Common myeloid progenitor, CD34-positive (primary cell): ENCODE measurements around the gene FOXK1.

Experiments used
- CTCF ChIA-PET: fragments of 350-600 bp; sonication (Branson Sonifier 250); formaldehyde crosslinking; loops from one replicate; lab custom pipeline; 2021; ENCODE audit warnings: antibody characterized with exemption; lab: Charles Lee
- POLR2A ChIA-PET: fragments of 350-600 bp; sonication (Branson Sonifier 250); formaldehyde crosslinking; loops from one replicate; lab custom pipeline; 2021; ENCODE audit warnings: antibody characterized with exemption; lab: Charles Lee
- DNase-seq, 3 donors: peaks; one replicate each; pipeline versions ENCODE4 v3.0.0 to v3.0.0-alpha.2; 2013
- H3K27ac ChIP-seq, 2 experiments: 1 replicate in 1 of 2; 2 replicates in 1 of 2; pipeline ENCODE4 v1.7.0; 2013; ENCODE audit warnings: inconsistent platforms in 2 of 2, low read length in 2 of 2, mild to moderate bottlenecking in 2 of 2, low read depth in 1 of 2, moderate library complexity in 1 of 2; ENCODE audit not compliant: severe bottlenecking in 2 of 2, insufficient read depth in 1 of 2, poor library complexity in 1 of 2
- H3K27me3 ChIP-seq, 5 experiments: replicated peaks in 2 of 5; 1 replicate in 3 of 5; 2 replicates in 2 of 5; pipeline versions ENCODE4 v1.6.1 to v1.7.0; 2013; ENCODE audit warnings: low read length in 4 of 5, mild to moderate bottlenecking in 2 of 5, moderate library complexity in 2 of 5, inconsistent platforms in 1 of 5; ENCODE audit not compliant: insufficient read depth in 5 of 5, control insufficient read depth in 4 of 5
- H3K36me3 ChIP-seq, 4 experiments: 1 replicate in 2 of 4; 2 replicates in 2 of 4; pipeline versions ENCODE4 v1.6.1 to v1.7.0; 2013; ENCODE audit warnings: low read length in 3 of 4, control low read depth in 1 of 4, mild to moderate bottlenecking in 1 of 4; ENCODE audit not compliant: control insufficient read depth in 4 of 4, insufficient read depth in 4 of 4
- H3K4me1 ChIP-seq, 4 experiments: 1 replicate in 3 of 4; 2 replicates in 1 of 4; pipeline versions ENCODE4 v1.6.1 to v1.7.1; 2013; ENCODE audit warnings: low read length in 3 of 4, mild to moderate bottlenecking in 3 of 4, control low read depth in 1 of 4, inconsistent platforms in 1 of 4, moderate library complexity in 1 of 4; ENCODE audit not compliant: control insufficient read depth in 4 of 4, insufficient read depth in 4 of 4; ENCODE audit errors: control extremely low read depth in 1 of 4
- H3K4me3 ChIP-seq, 7 experiments: 1 replicate in 4 of 7; 2 replicates in 3 of 7; pipeline versions ENCODE4 v1.5.1 to v1.7.0; 2013; ENCODE audit warnings: mild to moderate bottlenecking in 7 of 7, low read length in 6 of 7, moderate library complexity in 6 of 7, inconsistent platforms in 2 of 7, low read depth in 2 of 7, control low read depth in 1 of 7; ENCODE audit not compliant: insufficient read depth in 4 of 7, control insufficient read depth in 1 of 7; ENCODE audit errors: extremely low read depth in 1 of 7
- H3K9me3 ChIP-seq, 5 experiments: 1 replicate in 4 of 5; 2 replicates in 1 of 5; pipeline versions ENCODE4 v1.6.1 to v1.7.1; 2013; ENCODE audit warnings: low read length in 4 of 5, mild to moderate bottlenecking in 2 of 5, inconsistent platforms in 1 of 5, low read depth in 1 of 5, moderate library complexity in 1 of 5; ENCODE audit not compliant: control insufficient read depth in 4 of 5, insufficient read depth in 2 of 5; ENCODE audit errors: control extremely low read depth in 1 of 5
- WGBS: methylation state at CpG from one replicate; pipeline ENCODE4 v1.1.5; 2013; ENCODE audit not compliant: insufficient coverage; 5-methylcytosine and 5-hydroxymethylcytosine counted together

FOXK1 gene

DNA sequence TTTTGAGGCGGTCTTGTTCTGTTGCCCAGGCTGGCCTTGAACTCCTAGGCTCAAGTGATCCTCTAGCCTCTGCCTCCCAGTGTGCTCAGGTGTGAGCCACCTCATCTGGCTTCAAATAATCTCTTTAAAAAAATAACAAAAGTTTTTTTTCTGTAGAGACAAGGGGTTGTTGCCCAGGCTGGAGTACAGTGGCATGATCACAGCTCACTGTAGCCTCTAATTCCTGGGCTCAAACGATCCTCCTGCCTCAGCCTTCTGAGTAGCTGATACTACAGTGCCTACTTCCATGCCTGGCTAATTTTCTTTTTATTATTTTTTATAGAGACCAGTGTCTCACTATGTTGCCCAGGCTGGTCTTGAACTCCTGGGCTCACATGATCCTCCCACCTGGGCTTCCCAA is 11.7 kb downstream of the FOXK1 start:
- Histone ChIP-seq H3K27me3 (no peaks in the 10 kb centered on the region), H3K4me1 (peaks cover 0 to 7% (median 1%) of the 10 kb centered on the region in 4 experiments), H3K36me3 (peaks cover 0 to 11% (median 3%) of the 10 kb centered on the region in 4 experiments), H3K27ac (peak overlapping the region in 1 of 2 experiments; percentile 14), H3K9me3 (no peaks in the 10 kb centered on the region), H3K4me3 (no peak overlapping the region)
- ChIA-PET POLR2A (no interaction called here), CTCF (interaction anchor here (0.8 to 2.0 kb wide), 3 partner anchors 8 to 30 kb away, joined by 3 to 5 read pairs (median 4); no protein-coding TSS in a partner anchor)
- DNase-seq: no peak
- 93% methylated on average over 2 of the region's 2 CpGs for WGBS

DNA sequence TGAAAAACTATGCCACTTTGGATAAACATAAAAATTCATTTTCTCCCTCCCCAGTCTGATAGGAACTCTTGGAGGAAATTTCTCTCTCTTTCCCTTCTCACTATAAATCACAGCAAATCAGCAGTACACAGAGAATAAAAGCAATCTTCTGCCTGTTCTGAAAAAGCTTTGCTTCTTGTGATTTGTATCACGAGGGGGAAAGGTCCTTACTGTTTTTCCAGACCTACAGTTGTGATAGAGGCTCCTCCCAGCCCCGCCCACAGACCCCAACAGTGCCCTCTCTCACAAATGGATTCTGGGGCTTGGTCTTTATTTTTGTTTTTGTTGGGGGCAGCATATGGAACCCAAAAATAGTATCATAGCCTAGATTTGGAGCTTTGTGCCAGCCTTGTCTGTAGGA is 12.2 kb downstream of the FOXK1 start:
- 90% methylated on average over 2 of the region's 2 CpGs for WGBS
- Histone ChIP-seq H3K9me3 (no peaks in the 10 kb centered on the region), H3K36me3 (peaks cover 0 to 9% (median 3%) of the 10 kb centered on the region in 4 experiments), H3K4me3 (no peak overlapping the region), H3K27ac (no peak overlapping the region), H3K27me3 (no peaks in the 10 kb centered on the region), H3K4me1 (peaks cover 0 to 7% (median 1%) of the 10 kb centered on the region in 4 experiments)
- CTCF ChIA-PET: interaction anchor here (0.8 to 2.0 kb wide), 5 partner anchors 8 to 42 kb away, joined by 3 to 4 read pairs (median 3); no protein-coding TSS in a partner anchor
- POLR2A ChIA-PET: no interaction called here
- no peak for DNase-seq

- CTCF ChIA-PET: interaction anchor here (2.4 kb wide), 1 partner anchor 13 kb away, joined by 8 read pairs; no protein-coding TSS in a partner anchor
- H3K4me1 ChIP-seq: no peaks in the 10 kb centered on the region
- POLR2A ChIA-PET: no interaction called here
Observed at GRCh38 chr7:4698707-4699275, 16.7 kb downstream of the FOXK1 start.

GRCh38 chr7:4699841-4700240 is 17.7 kb downstream of the FOXK1 start:
- DNase-seq: no peak
- Histone ChIP-seq H3K4me1 (peaks cover 0 to 4% (median 0%) of the 10 kb centered on the region in 4 experiments), H3K27me3 (no peaks in the 10 kb centered on the region), H3K27ac (peak overlapping the region in 1 of 2 experiments; percentile 28), H3K4me3 (no peak overlapping the region), H3K9me3 (no peaks in the 10 kb centered on the region), H3K36me3 (peaks cover 0 to 3% (median under 1%) of the 10 kb centered on the region in 4 experiments)
- ChIA-PET POLR2A (no interaction called here), CTCF (interaction anchor here (0.9 to 1.1 kb wide), 2 partner anchors 16 to 25 kb away, joined by 3 read pairs; no protein-coding TSS in a partner anchor)
- WGBS: 100% methylated on average over 5 of the region's 10 CpGs

More at GRCh38 chr7:4698707-4699275, 16.7 kb downstream of the FOXK1 start:
- Histone ChIP-seq H3K36me3 (peaks cover 0 to 3% (median 1%) of the 10 kb centered on the region in 4 experiments), H3K4me3 (no peak overlapping the region), H3K27me3 (no peaks in the 10 kb centered on the region), H3K27ac (no peak overlapping the region), H3K9me3 (no peaks in the 10 kb centered on the region)
- 98% methylated on average over 10 of the region's 10 CpGs for WGBS
- no peak for DNase-seq

DNA sequence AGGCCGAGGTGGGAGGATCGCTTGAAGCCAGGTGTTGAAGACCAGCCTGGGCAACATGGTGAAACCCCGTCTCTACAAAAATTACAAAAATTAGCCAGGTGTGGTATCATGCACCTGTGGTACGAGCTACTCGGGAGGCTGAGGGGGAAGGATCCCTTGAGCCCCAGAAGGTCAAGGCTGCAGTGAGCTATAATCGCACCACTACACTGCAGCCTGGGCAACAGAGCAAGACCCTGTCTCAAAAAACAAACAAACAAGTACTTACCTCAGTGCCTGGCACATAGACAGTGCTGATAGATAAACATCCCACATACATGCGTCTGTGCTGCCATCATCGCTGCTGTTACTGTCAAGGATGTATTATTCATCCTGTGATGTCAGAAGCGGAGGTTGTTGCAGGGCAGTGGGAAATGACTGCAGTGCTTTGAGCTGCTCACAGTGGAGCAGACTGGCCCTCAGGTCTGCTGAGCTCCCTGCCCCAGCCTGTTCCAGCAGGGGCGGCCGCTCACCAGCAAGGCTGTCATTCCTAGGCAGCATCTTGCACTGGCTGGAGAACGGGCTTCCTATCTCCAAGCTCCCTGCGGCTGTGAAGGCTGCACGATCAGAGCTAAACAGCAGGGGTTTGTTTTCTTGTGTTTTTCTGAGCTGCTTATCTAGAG is 18.6 kb downstream of the FOXK1 start:
- Histone ChIP-seq H3K36me3 (peaks cover 0 to 3% (median 0%) of the 10 kb centered on the region in 4 experiments), H3K9me3 (no peaks in the 10 kb centered on the region), H3K4me1 (peaks cover 0 to 11% (median 0%) of the 10 kb centered on the region in 4 experiments), H3K27me3 (no peaks in the 10 kb centered on the region), H3K27ac (no peak overlapping the region), H3K4me3 (no peak overlapping the region)
- POLR2A ChIA-PET: no interaction called here
- no peak for DNase-seq
- WGBS: 95% methylated on average over 11 of the region's 14 CpGs
- CTCF ChIA-PET: interaction anchor here (0.9 to 1.1 kb wide), 2 partner anchors 15 to 24 kb away, joined by 3 read pairs; no protein-coding TSS in a partner anchor

GRCh38 chr7:4702961-4703512 is 20.9 kb downstream of the FOXK1 start:
- ChIA-PET CTCF (interaction anchor here (1.3 to 1.4 kb wide), 2 partner anchors 8 to 21 kb away, joined by 3 read pairs; no protein-coding TSS in a partner anchor), POLR2A (interaction anchor here (0.7 kb wide), 1 partner anchor 10 kb away, joined by 3 read pairs; no protein-coding TSS in a partner anchor)
- no peak for DNase-seq
- no peak overlapping the region for H3K27ac ChIP-seq
- peaks cover 5 to 23% (median 10%) of the 10 kb centered on the region in 4 experiments for H3K4me1 ChIP-seq
- 94% methylated on average over 18 of the region's 20 CpGs for whole genome bisulfite sequencing
- H3K4me3 ChIP-seq: no peak overlapping the region
- H3K27me3 ChIP-seq: no peaks in the 10 kb centered on the region
- no peaks in the 10 kb centered on the region for H3K36me3 ChIP-seq
- no peaks in the 10 kb centered on the region for H3K9me3 ChIP-seq
